Ectodermal cell (in vitro differentiated cells): ENCODE measurements around the gene CTCF.
A peak's percentile ranks its signal among the peaks of the same experiment; 100 is the strongest.
"Not testable (repeated sequence)": the region's sequence is repeated elsewhere in the genome, so short reads cannot be mapped to it uniquely, and the experiment has no call there.

Source experiments
- H3K27ac ChIP-seq: 2 replicates; pipeline ENCODE4 v1.7.0; 2013; ENCODE audit warnings: mild to moderate bottlenecking, low read depth, low read length; ENCODE audit not compliant: insufficient read depth, poor library complexity, severe bottlenecking
- H3K27me3 ChIP-seq: 2 replicates; pipeline ENCODE4 v1.7.0; 2013; ENCODE audit warnings: mild to moderate bottlenecking, low read length; ENCODE audit not compliant: insufficient read depth, control insufficient read depth, poor library complexity, severe bottlenecking
- H3K36me3 ChIP-seq: one replicate; pipeline ENCODE4 v1.7.0; 2013; ENCODE audit warnings: low read length; ENCODE audit not compliant: control insufficient read depth, insufficient read depth
- H3K4me1 ChIP-seq: one replicate; pipeline ENCODE4 v1.7.0; 2013; ENCODE audit warnings: low read length; ENCODE audit not compliant: control insufficient read depth, insufficient read depth
- H3K4me3 ChIP-seq: 2 replicates; pipeline ENCODE4 v1.7.0; 2013; ENCODE audit warnings: low read depth, low read length, control low read depth; ENCODE audit not compliant: insufficient read depth
- H3K9me3 ChIP-seq: 2 replicates; pipeline ENCODE4 v1.7.0; 2013; ENCODE audit warnings: mild to moderate bottlenecking, low read length, moderate library complexity; ENCODE audit not compliant: control insufficient read depth
- WGBS, 2 experiments: methylation state at CpG; one replicate each; pipeline ENCODE4 v1.1.7; 2013; ENCODE audit warnings: missing lambda C conversion rate in 2 of 2; 5-methylcytosine and 5-hydroxymethylcytosine counted together

CTCF gene

GRCh38 chr16:67525176-67525860 is 37.0 kb upstream of the CTCF start:
- H3K9me3 ChIP-seq, result no peaks in the 10 kb centered on the region
- WGBS, 2 experiments, result 70 to 72% methylated on average over 11 of the region's 11 CpGs
- peaks cover 63% of the 10 kb centered on the region for H3K27me3 ChIP-seq
- H3K36me3 ChIP-seq, result no peaks in the 10 kb centered on the region
- H3K27ac ChIP-seq, result no peak overlapping the region
- H3K4me1 ChIP-seq, result peaks cover 8% of the 10 kb centered on the region
- H3K4me3 ChIP-seq, result no peak overlapping the region

- no peaks in the 10 kb centered on the region for H3K9me3 ChIP-seq
- WGBS, 2 experiments, result 88 to 92% methylated on average over 3 of the region's 3 CpGs
These were observed 36.1 kb upstream of the CTCF start for GRCh38 chr16:67526149-67526791.

GRCh38 chr16:67528222-67528869 is 34.0 kb upstream of the CTCF start, which contains the start of gene RIPOR1:
RIPOR1 (plus strand) TSS chr16:67528829; CDS start chr16:67538447, 9,618 bp downstream.
- H3K9me3 ChIP-seq, result no peaks in the 10 kb centered on the region
- H3K27ac ChIP-seq, result peak within 1 kb of the TSS; percentile 63
- H3K4me1 ChIP-seq, result peaks cover 13% of the 10 kb centered on the region
- no peaks in the 10 kb centered on the region for H3K36me3 ChIP-seq
- WGBS, 2 experiments, result 16 to 17% methylated on average over 45 of the region's 45 CpGs
- peaks cover 86% of the 10 kb centered on the region for H3K27me3 ChIP-seq
- peak within 1 kb of the TSS; percentile 61 for H3K4me3 ChIP-seq

More at GRCh38 chr16:67526149-67526791, 36.1 kb upstream of the CTCF start:
- Histone ChIP-seq H3K27me3 (peaks cover 72% of the 10 kb centered on the region), H3K4me3 (no peak overlapping the region), H3K36me3 (no peaks in the 10 kb centered on the region), H3K27ac (no peak overlapping the region), H3K4me1 (peaks cover 13% of the 10 kb centered on the region)

GRCh38 chr16:67528870-67529581 is 33.3 kb upstream of the CTCF start:
- no peaks in the 10 kb centered on the region for H3K9me3 ChIP-seq
- 1% methylated on average over 65 of the region's 65 CpGs for WGBS, 2 experiments
- H3K27ac ChIP-seq, result peak overlapping the region; percentile 63
- peaks cover 89% of the 10 kb centered on the region for H3K27me3 ChIP-seq
- no peaks in the 10 kb centered on the region for H3K36me3 ChIP-seq
- peak overlapping the region; percentile 61 for H3K4me3 ChIP-seq
- H3K4me1 ChIP-seq, result peaks cover 13% of the 10 kb centered on the region

GRCh38 chr16:67529582-67530012 is 32.7 kb upstream of the CTCF start:
- peak overlapping the region; percentile 61 for H3K4me3 ChIP-seq
- peaks cover 89% of the 10 kb centered on the region for H3K27me3 ChIP-seq
- H3K9me3 ChIP-seq, result no peaks in the 10 kb centered on the region
- H3K4me1 ChIP-seq, result peaks cover 13% of the 10 kb centered on the region
- no peaks in the 10 kb centered on the region for H3K36me3 ChIP-seq
- no peak overlapping the region for H3K27ac ChIP-seq
- WGBS, 2 experiments, result 9 to 12% methylated on average over 16 of the region's 16 CpGs

- Histone ChIP-seq H3K27me3 (peaks cover 89% of the 10 kb centered on the region), H3K9me3 (no peaks in the 10 kb centered on the region), H3K27ac (no peak overlapping the region), H3K36me3 (no peaks in the 10 kb centered on the region), H3K4me1 (peaks cover 13% of the 10 kb centered on the region), H3K4me3 (peak overlapping the region; percentile 61)
- WGBS, 2 experiments, result 9% methylated on average over 48 of the region's 48 CpGs
These were observed 32.0 kb upstream of the CTCF start for GRCh38 chr16:67530013-67530939.

- H3K4me3 ChIP-seq, result no peak overlapping the region
- no peaks in the 10 kb centered on the region for H3K36me3 ChIP-seq
- no peak overlapping the region for H3K27ac ChIP-seq
- 88 to 93% methylated on average over 4 of the region's 4 CpGs for WGBS, 2 experiments
- H3K4me1 ChIP-seq, result peaks cover 13% of the 10 kb centered on the region
- H3K27me3 ChIP-seq, result peaks cover 91% of the 10 kb centered on the region
- H3K9me3 ChIP-seq, result no peaks in the 10 kb centered on the region
These were observed 31.1 kb upstream of the CTCF start for GRCh38 chr16:67531247-67531646.

- 85 to 86% methylated on average over 9 of the region's 9 CpGs for WGBS, 2 experiments
- Histone ChIP-seq H3K4me1 (peaks cover 14% of the 10 kb centered on the region), H3K27ac (no peak overlapping the region), H3K36me3 (no peaks in the 10 kb centered on the region), H3K27me3 (peaks cover 98% of the 10 kb centered on the region), H3K9me3 (no peaks in the 10 kb centered on the region), H3K4me3 (no peak overlapping the region)
These were observed 29.2 kb upstream of the CTCF start for GRCh38 chr16:67533024-67533560.

- H3K36me3 ChIP-seq, H3K9me3 ChIP-seq, H3K4me3 ChIP-seq, H3K27ac ChIP-seq: not testable (repeated sequence)
- 83 to 87% methylated on average over 6 of the region's 6 CpGs for WGBS, 2 experiments
- peaks cover 18% of the 10 kb centered on the region for H3K4me1 ChIP-seq
- H3K27me3 ChIP-seq, result peaks cover 100% of the 10 kb centered on the region
These were observed 28.3 kb upstream of the CTCF start for GRCh38 chr16:67533987-67534386.
